Adrenal gland (tissue), 19 donors: ENCODE data around the gene SKIC2. TPM values are rescaled to one million over a fixed set of nuclear protein-coding genes. Genes with fewer than 3 reads are reported as not detected.
"Not testable (repeated sequence)": the region's sequence is repeated elsewhere in the genome, so short reads cannot be mapped to it uniquely, and the experiment has no call there.

Experiments
- DNase-seq, 7 donors: peaks; one replicate each; pipeline ENCODE4 v3.0.0-alpha.2; 2019 to 2020
- H3K27ac ChIP-seq, 5 donors: fragments of 200-600 bp; sonication (generic) in 4 of 5; 1 replicate in 3 of 5; 2 replicates in 2 of 5; pipeline versions ENCODE4 v1.5.1 to v1.8.0; 2016 to 2020; ENCODE audit warnings: mild to moderate bottlenecking in 1 of 5
- H3K27me3 ChIP-seq: fragments of 200-600 bp; 2 replicates; pipeline ENCODE4 v1.8.0; 2021
- H3K36me3 ChIP-seq, 2 donors: fragments of 200-600 bp; replicated peaks in 1 of 2; 1 replicate in 1 of 2; 2 replicates in 1 of 2; pipeline versions ENCODE4 v1.5.1 to v1.8.0; 2018 to 2022
- H3K4me1 ChIP-seq, 2 donors: fragments of 200-600 bp; replicated peaks in 1 of 2; 1 replicate in 1 of 2; 2 replicates in 1 of 2; pipeline versions ENCODE4 v1.5.1 to v1.8.0; 2018 to 2021
- H3K4me3 ChIP-seq, 4 donors: fragments of 200-600 bp; sonication (generic) in 3 of 4; one replicate each; pipeline ENCODE4 v1.5.1; 2016 to 2018
- H3K9me3 ChIP-seq, 3 donors: fragments of 200-600 bp; sonication (generic) in 1 of 3; replicated peaks in 1 of 3; 1 replicate in 2 of 3; 2 replicates in 1 of 3; pipeline versions ENCODE4 v1.5.1 to v1.8.0; 2016 to 2021
- CTCF ChIP-seq, 6 experiments: fragments of 450-650 bp in 4 of 6; fragments of 200-600 bp in 2 of 6; sonication (generic) in 1 of 6; IDR thresholded peaks; 1 replicate in 5 of 6; 2 replicates in 1 of 6; pipeline versions ENCODE4 v1.5.1 to v1.8.0; 2016 to 2021; ENCODE audit warnings: antibody characterized with exemption in 6 of 6, mild to moderate bottlenecking in 2 of 6, moderate library complexity in 1 of 6
- POLR2A ChIP-seq, 2 donors: fragments of 450-650 bp; IDR thresholded peaks; one replicate each; pipeline ENCODE4 v1.6.1; 2017; ENCODE audit warnings: antibody characterized with exemption in 2 of 2, mild to moderate bottlenecking in 2 of 2, moderate library complexity in 1 of 2
- WGBS, 4 donors: extraction: QIAGEN DNeasy Blood & Tissue Kit in 2 of 4; methylation state at CpG; one replicate each; pipeline versions ENCODE4 v1.1.5 to v1.1.7; 2013 to 2017; 5-methylcytosine and 5-hydroxymethylcytosine counted together
- intact Hi-C, 2 donors: fragments of 100-400 bp; cut with DNase I; formaldehyde crosslinking; loops; one replicate each; pipeline versions ENCODE4 v1.14.1 to v1.15.0; 2022 to 2023
- long read RNA-seq, 10 donors: library from polyadenylated mRNA in 3 of 10; unstranded in 2 of 10; stranded (forward) in 1 of 10; transcript quantifications; one replicate each; pipeline ENCODE4 v2.0.0 and lab custom pipeline, GENCODE V29; 2021 to 2026
- polyA plus RNA-seq, 3 donors: library from polyadenylated mRNA; stranded (reverse); fragments of 200-250 nt in 2 of 3; fragments of 350-450 nt in 1 of 3; fragmentation: Illumina TruSeq in 1 of 3; extraction: RNeasy Lipid Tissue Mini Kit (QIAGEN cat#74804) in 1 of 3; gene quantifications; one replicate each; pipeline ENCODE4 v1.2.3, GENCODE V29; 2013 to 2014
- total RNA-seq, 9 donors: library from RNA; depleted of rRNA in 4 of 9; stranded (reverse); fragments of >200 nt in 4 of 9; fragments of 120-200 nt in 1 of 9; fragmentation: NEBNext Ultra II Directional in 1 of 9; extraction: Animal tissue kit (Norgen Biotek cat#: 25700) in 1 of 9; gene quantifications; one replicate each; pipeline versions ENCODE4 v1.1.0 to v1.2.4, GENCODE V29; 2013 to 2023
- donor health status: healthy with polysubstance abuse.
- donor health status: Bipolar disorder and iron deficiency.
- donor health status: DM: yes; HTN: yes; CAD: no.
- donor health status: DM: no; HTN: no; CAD: no.
- donor health status: DM: no; HTN: no; CAD: no.
- donor health status: DM: yes; HTN: yes; CAD: no.

The SKIC2 gene
- 100 to 1,000 TPM in 4 of 9 donors, 10 to 100 TPM in 5; 29.9 to 231 (median 80.4) TPM for total RNA-seq
- polyA plus RNA-seq, result 100 to 1,000 TPM in 2 of 3 donors, 10 to 100 TPM in 1; 38.8 to 330 (median 243) TPM
- long read RNA-seq, donor 1, partial matches to known transcripts, result 6 of 7 reads
- long read RNA-seq, donor 1, other reads (novel, unspliced or antisense), result 0 of 7 reads
- long read RNA-seq, donor 2, partial matches to known transcripts, result 6 of 6 reads
- long read RNA-seq, donor 2, other reads (novel, unspliced or antisense), result 0 of 6 reads
- long read RNA-seq, donor 3, partial matches to known transcripts, result 5 of 11 reads
- long read RNA-seq, donor 3, other reads (novel, unspliced or antisense), result 5 of 11 reads
- long read RNA-seq, donor 4, partial matches to known transcripts, result 1 of 3 reads
- long read RNA-seq, donor 4, other reads (novel, unspliced or antisense), result 0 of 3 reads
- long read RNA-seq, donor 5, transcript SKIV2L-201 (28 exons, 3,894 nt), result major isoform, 93 of 169 reads
- long read RNA-seq, donor 5, partial matches to known transcripts, result 35 of 169 reads
- long read RNA-seq, donor 5, other reads (novel, unspliced or antisense), result 41 of 169 reads
- long read RNA-seq, donor 6, transcript SKIV2L-201 (28 exons, 3,894 nt), result major isoform, 6 of 12 reads
- long read RNA-seq, donor 6, partial matches to known transcripts, result 4 of 12 reads
- long read RNA-seq, donor 6, other reads (novel, unspliced or antisense), result 2 of 12 reads
- long read RNA-seq, donor 7, partial matches to known transcripts, result 7 of 8 reads
- long read RNA-seq, donor 7, other reads (novel, unspliced or antisense), result 0 of 8 reads
- long read RNA-seq, donor 8, partial matches to known transcripts, result 0 of 1 reads
- long read RNA-seq, donor 8, other reads (novel, unspliced or antisense), result 0 of 1 reads
- long read RNA-seq, donor 9, partial matches to known transcripts, result 5 of 6 reads
- long read RNA-seq, donor 9, other reads (novel, unspliced or antisense), result 0 of 6 reads
- long read RNA-seq, donor 10, partial matches to known transcripts, result 0 of 1 reads
- long read RNA-seq, donor 10, other reads (novel, unspliced or antisense), result 0 of 1 reads

GRCh38 chr6:31958741-31959739, at the start of gene SKIC2, which contains the start of gene NELFE:
SKIC2 (plus strand) TSS chr6:31959175; CDS start chr6:31959193, 18 bp downstream.
NELFE (minus strand) TSS chr6:31958971; CDS start chr6:31958446, 525 bp downstream.
- TF ChIP-seq CTCF (IDR thresholded peaks at IDR 0.05), result no peak
- peak; percentile 26 to 67 for TF ChIP-seq POLR2A (IDR thresholded peaks at IDR 0.05)
- peaks cover 12 to 22% of the 10 kb centered on the region in 2 donors for H3K4me1 ChIP-seq
- intact Hi-C loops, result no loop called here
- WGBS, 4 donors, result 1% methylated on average over 32 to 59 of the region's 59 CpGs
- peak within 1 kb of the TSS; percentile 72 to 90 (median 84) for H3K27ac ChIP-seq
- no peaks in the 10 kb centered on the region for H3K27me3 ChIP-seq
- DNase-seq, result peak; percentile 98 to 99 (median 98)
- no peaks in the 10 kb centered on the region for H3K9me3 ChIP-seq
- H3K36me3 ChIP-seq, result peaks cover 0 to 71% of the 10 kb centered on the region in 2 donors
- peak within 1 kb of the TSS; percentile 65 to 91 (median 76) for H3K4me3 ChIP-seq

- H3K4me1 ChIP-seq, H3K36me3 ChIP-seq, H3K27me3 ChIP-seq, intact Hi-C loops, H3K4me3 ChIP-seq, H3K27ac ChIP-seq, H3K9me3 ChIP-seq, DNase-seq: not testable (repeated sequence)
- 73 to 87% (median 86%) methylated on average over 7 of the region's 7 CpGs for WGBS, 4 donors
Observed at GRCh38 chr6:31909298-31909697, 49.7 kb upstream of the SKIC2 start.

GRCh38 chr6:31911826-31912585, 47.0 kb upstream of the SKIC2 start:
- intact Hi-C loops, result no loop called here
- no peak for TF ChIP-seq CTCF (IDR thresholded peaks at IDR 0.05)
- TF ChIP-seq POLR2A (IDR thresholded peaks at IDR 0.05), result no peak
- Histone ChIP-seq H3K27me3 (no peaks in the 10 kb centered on the region), H3K4me1 (peaks cover 6 to 8% of the 10 kb centered on the region in 2 donors), H3K9me3 (no peaks in the 10 kb centered on the region), H3K36me3 (no peaks in the 10 kb centered on the region), H3K4me3 (no peak overlapping the region), H3K27ac (peak overlapping the region in 1 of 5 donors; percentile 73)
- no peak for DNase-seq
- 69 to 75% (median 72%) methylated on average over 10 to 11 of the region's 11 CpGs for WGBS, 4 donors
